ENCODE results near the gene CTCFL.

The CTCFL gene

GRCh38 chr20:57503035-57503658 lies 21.8 kb downstream of the CTCFL start:
- peak overlapping the region; percentile 13; the same call in 1 of the 2 replicates for H3K4me3 ChIP-seq (ENCODE audit: low read length)
- peaks cover 59% of the 10 kb centered on the region for H3K79me2 ChIP-seq (ENCODE audit: control insufficient read depth, low read length)
- peaks cover 11% of the 10 kb centered on the region for H3K27me3 ChIP-seq (ENCODE audit: control insufficient read depth, low read length)
- H3K4me2 ChIP-seq (ENCODE audit: low read length), result peak overlapping the region; percentile 45
- no peak for TF ChIP-seq EZH2phosphoT487 (IDR thresholded peaks at IDR 0.05; ENCODE audit: borderline replicate concordance, low read length)
- TF ChIP-seq CTCF (IDR thresholded peaks at IDR 0.05; ENCODE audit: low read depth, low read length, poor library complexity, severe bottlenecking), result no peak
- peaks cover 8% of the 10 kb centered on the region for H3F3A ChIP-seq (ENCODE audit: control insufficient read depth, insufficient read depth)
- peaks cover 37% of the 10 kb centered on the region for H3K36me3 ChIP-seq (ENCODE audit: control insufficient read depth, low read length)
- peaks cover 53% of the 10 kb centered on the region for H4K20me1 ChIP-seq (ENCODE audit: control insufficient read depth, insufficient read depth, low read depth, low read length)
- H3K4me1 ChIP-seq (ENCODE audit: control insufficient read depth, low read length), result peaks cover 53% of the 10 kb centered on the region
- H3K9me3 ChIP-seq (ENCODE audit: control insufficient read depth, insufficient read depth, low read length), result no peaks in the 10 kb centered on the region
- no peak overlapping the region for H3K27ac ChIP-seq (ENCODE audit: low read depth, low read length)
- no peaks in the 10 kb centered on the region for H3K9me2 ChIP-seq (replicated peaks; ENCODE audit: control insufficient read depth, low read length)

GRCh38 chr20:57502336-57502700 lies 22.6 kb downstream of the CTCFL start:
- Histone ChIP-seq H3K9me2 (replicated peaks; ENCODE audit: control insufficient read depth, low read length) (no peaks in the 10 kb centered on the region), H3K4me3 (ENCODE audit: low read length) (no peak overlapping the region), H3K36me3 (ENCODE audit: control insufficient read depth, low read length) (peaks cover 39% of the 10 kb centered on the region), H3K4me1 (ENCODE audit: control insufficient read depth, low read length) (peaks cover 61% of the 10 kb centered on the region), H3K79me2 (ENCODE audit: control insufficient read depth, low read length) (peaks cover 62% of the 10 kb centered on the region), H3K9me3 (ENCODE audit: control insufficient read depth, insufficient read depth, low read length) (no peaks in the 10 kb centered on the region), H4K20me1 (ENCODE audit: control insufficient read depth, insufficient read depth, low read depth, low read length) (peaks cover 57% of the 10 kb centered on the region), H3F3A (ENCODE audit: control insufficient read depth, insufficient read depth) (peaks cover 17% of the 10 kb centered on the region), H3K4me2 (ENCODE audit: low read length) (peak overlapping the region; percentile 45; the same call in 1 of the 2 replicates), H3K27me3 (ENCODE audit: control insufficient read depth, low read length) (peaks cover 11% of the 10 kb centered on the region), H3K27ac (ENCODE audit: low read depth, low read length) (no peak overlapping the region)
- TF ChIP-seq CTCF (IDR thresholded peaks at IDR 0.05; ENCODE audit: low read depth, low read length, poor library complexity, severe bottlenecking), result no peak
- TF ChIP-seq EZH2phosphoT487 (IDR thresholded peaks at IDR 0.05; ENCODE audit: borderline replicate concordance, low read length), result no peak

GRCh38 chr20:57501461-57502335 lies 23.2 kb downstream of the CTCFL start:
- TF ChIP-seq EZH2phosphoT487 (IDR thresholded peaks at IDR 0.05; ENCODE audit: borderline replicate concordance, low read length) (no peak), CTCF (IDR thresholded peaks at IDR 0.05; ENCODE audit: low read depth, low read length, poor library complexity, severe bottlenecking) (peak; percentile 43)
- peaks cover 11% of the 10 kb centered on the region for H3K27me3 ChIP-seq (ENCODE audit: control insufficient read depth, low read length)
- H3K4me1 ChIP-seq (ENCODE audit: control insufficient read depth, low read length), result peaks cover 65% of the 10 kb centered on the region
- no peak overlapping the region for H3K27ac ChIP-seq (ENCODE audit: low read depth, low read length)
- peaks cover 63% of the 10 kb centered on the region for H4K20me1 ChIP-seq (ENCODE audit: control insufficient read depth, insufficient read depth, low read depth, low read length)
- H3K36me3 ChIP-seq (ENCODE audit: control insufficient read depth, low read length), result peaks cover 43% of the 10 kb centered on the region
- H3K9me3 ChIP-seq (ENCODE audit: control insufficient read depth, insufficient read depth, low read length), result no peaks in the 10 kb centered on the region
- peaks cover 68% of the 10 kb centered on the region for H3K79me2 ChIP-seq (ENCODE audit: control insufficient read depth, low read length)
- peak overlapping the region; percentile 45; the same call in 1 of the 2 replicates for H3K4me2 ChIP-seq (ENCODE audit: low read length)
- no peak overlapping the region for H3K4me3 ChIP-seq (ENCODE audit: low read length)
- peaks cover 16% of the 10 kb centered on the region for H3F3A ChIP-seq (ENCODE audit: control insufficient read depth, insufficient read depth)
- no peaks in the 10 kb centered on the region for H3K9me2 ChIP-seq (replicated peaks; ENCODE audit: control insufficient read depth, low read length)
